Kidney (tissue), 14 donors: ENCODE results near the gene AFDN. TPM values are rescaled to one million over a fixed set of nuclear protein-coding genes. Genes with fewer than 3 reads are reported as not detected.

Source experiments
- DNase-seq, 5 donors: peaks; one replicate each; pipeline ENCODE4 v3.0.0-alpha.2; 2013 to 2020
- FAIRE-seq: peaks from 2 replicates; lab custom pipeline; 2012; peaks lifted over from hg19 to GRCh38; lab: Jason Lieb, UNC
- H3K27ac ChIP-seq, 2 donors: one replicate each; pipeline ENCODE4 v1.7.0; 2013; ENCODE audit warnings: low read depth in 2 of 2, low read length in 2 of 2, inconsistent platforms in 1 of 2
- H3K27me3 ChIP-seq: one replicate; pipeline ENCODE4 v1.7.1; 2013; ENCODE audit warnings: low read length, inconsistent platforms; ENCODE audit not compliant: control insufficient read depth, insufficient read depth
- H3K36me3 ChIP-seq, 3 donors: one replicate each; pipeline versions ENCODE4 v1.7.0 to v1.7.1; 2013; ENCODE audit warnings: low read length in 3 of 3, control low read depth in 1 of 3, inconsistent platforms in 1 of 3; ENCODE audit not compliant: insufficient read depth in 3 of 3, control insufficient read depth in 2 of 3
- H3K4me1 ChIP-seq, 3 donors: one replicate each; pipeline versions ENCODE4 v1.7.0 to v1.7.1; 2013; ENCODE audit warnings: low read length in 3 of 3, inconsistent platforms in 1 of 3, low read depth in 1 of 3; ENCODE audit not compliant: control insufficient read depth in 2 of 3, insufficient read depth in 2 of 3
- H3K4me3 ChIP-seq, 3 donors: one replicate each; pipeline versions ENCODE4 v1.7.0 to v1.8.1; 2013; ENCODE audit warnings: low read length in 3 of 3, control low read depth in 1 of 3, inconsistent platforms in 1 of 3
- H3K9ac ChIP-seq, 3 donors: one replicate each; pipeline versions ENCODE4 v1.7.0 to v1.7.1; 2013; ENCODE audit warnings: low read length in 3 of 3, control low read depth in 1 of 3, inconsistent platforms in 1 of 3
- H3K9me3 ChIP-seq, 3 donors: one replicate each; pipeline versions ENCODE4 v1.7.0 to v1.7.1; 2013; ENCODE audit warnings: low read length in 3 of 3, control low read depth in 1 of 3, inconsistent platforms in 1 of 3; ENCODE audit not compliant: control insufficient read depth in 2 of 3, insufficient read depth in 1 of 3
- intact Hi-C: fragments of 100-400 bp; cut with DNase I; formaldehyde crosslinking; loops from one replicate; pipeline ENCODE4 v1.11.1; 2022
- polyA plus RNA-seq: library from polyadenylated mRNA; stranded (reverse); fragments of 350-450 nt; fragmentation: Illumina TruSeq; extraction: RNeasy Lipid Tissue Mini Kit (QIAGEN cat#74804); gene quantifications from one replicate; pipeline ENCODE4 v1.2.3, GENCODE V29; 2014; ENCODE audit warnings: low read depth, low replicate concordance; ENCODE audit not compliant: insufficient read depth
- total RNA-seq: library from RNA; stranded (reverse); fragmentation: NEBNext Ultra II Directional; extraction: Animal tissue kit (Norgen Biotek cat#: 25700); gene quantifications from one replicate; pipeline ENCODE4 v1.2.1, GENCODE V29; 2021
- TF ChIP-seq, protein P1 (sequence below): IDR thresholded peaks from 3 replicates; pipeline ENCODE4 v1.5.1; 2012; ENCODE audit warnings: mild to moderate bottlenecking, moderate library complexity, borderline replicate concordance; ENCODE audit not compliant: insufficient read depth; ENCODE audit errors: extremely low read depth
- donor health status: control.
- donor health status: control.
- donor health status: control.
- donor health status: control.
- donor health status: control.
- donor health status: DM: yes; HTN: yes; CAD: no.
- donor health status: Normal renal cell carcinoma (clear cell type).

Gene AFDN
- total and polyA plus RNA-seq, 2 donors from 2014 or later, result 21.5 to 175 TPM

DNA sequence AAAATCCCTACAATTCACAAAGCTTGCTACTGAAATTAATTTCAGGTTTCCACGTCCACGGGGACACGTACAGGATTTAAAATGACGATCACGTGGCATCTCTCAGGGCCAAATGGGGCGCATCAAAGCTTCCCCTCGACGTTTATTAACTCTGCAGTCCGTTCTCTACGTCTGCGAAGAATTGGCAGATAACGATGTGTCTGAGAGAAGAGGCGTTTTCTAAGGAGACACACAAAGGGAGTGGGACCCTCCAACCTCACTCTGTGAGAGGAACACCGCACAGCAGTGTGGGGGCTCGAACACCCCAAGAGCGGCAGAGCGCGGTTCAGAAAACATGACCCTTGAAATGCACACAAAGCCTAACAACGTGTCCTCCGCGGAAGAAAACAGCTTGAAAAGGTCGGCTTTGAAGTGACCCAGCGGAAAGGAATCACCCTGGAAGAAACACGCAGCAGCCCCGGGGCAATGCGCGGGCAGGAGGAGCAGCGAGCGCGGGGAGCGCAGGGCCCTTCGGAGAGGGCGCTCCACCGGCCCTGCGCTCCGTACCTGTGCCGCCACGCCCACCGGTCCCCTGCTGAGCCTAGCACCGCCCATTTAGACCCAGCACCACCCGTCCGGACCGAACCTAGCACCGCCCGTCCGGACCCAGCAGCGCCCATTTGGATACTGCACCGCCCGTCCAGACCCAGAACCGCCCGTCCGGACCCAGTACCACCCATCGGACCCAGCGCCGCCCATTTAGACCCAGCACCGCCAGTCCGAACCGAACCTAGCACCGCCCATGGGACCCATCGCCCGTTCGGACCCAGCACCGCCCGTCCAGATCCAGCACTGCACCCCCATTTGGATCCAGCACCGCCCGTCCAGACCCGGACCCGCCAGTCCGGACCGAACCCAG is 1.1 kb upstream of the AFDN start:
- TF ChIP-seq, protein P1, sequence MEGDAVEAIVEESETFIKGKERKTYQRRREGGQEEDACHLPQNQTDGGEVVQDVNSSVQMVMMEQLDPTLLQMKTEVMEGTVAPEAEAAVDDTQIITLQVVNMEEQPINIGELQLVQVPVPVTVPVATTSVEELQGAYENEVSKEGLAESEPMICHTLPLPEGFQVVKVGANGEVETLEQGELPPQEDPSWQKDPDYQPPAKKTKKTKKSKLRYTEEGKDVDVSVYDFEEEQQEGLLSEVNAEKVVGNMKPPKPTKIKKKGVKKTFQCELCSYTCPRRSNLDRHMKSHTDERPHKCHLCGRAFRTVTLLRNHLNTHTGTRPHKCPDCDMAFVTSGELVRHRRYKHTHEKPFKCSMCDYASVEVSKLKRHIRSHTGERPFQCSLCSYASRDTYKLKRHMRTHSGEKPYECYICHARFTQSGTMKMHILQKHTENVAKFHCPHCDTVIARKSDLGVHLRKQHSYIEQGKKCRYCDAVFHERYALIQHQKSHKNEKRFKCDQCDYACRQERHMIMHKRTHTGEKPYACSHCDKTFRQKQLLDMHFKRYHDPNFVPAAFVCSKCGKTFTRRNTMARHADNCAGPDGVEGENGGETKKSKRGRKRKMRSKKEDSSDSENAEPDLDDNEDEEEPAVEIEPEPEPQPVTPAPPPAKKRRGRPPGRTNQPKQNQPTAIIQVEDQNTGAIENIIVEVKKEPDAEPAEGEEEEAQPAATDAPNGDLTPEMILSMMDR, result no peak
- no peaks in the 10 kb centered on the region for H3K36me3 ChIP-seq
- no peaks in the 10 kb centered on the region for H3K9me3 ChIP-seq
- H3K4me1 ChIP-seq, result peaks cover 5 to 13% (median 6%) of the 10 kb centered on the region in 3 donors
- FAIRE-seq, result no peak
- H3K4me3 ChIP-seq, result peak overlapping the region; percentile 53 to 80 (median 70)
- intact Hi-C loops, result no loop called here
- H3K9ac ChIP-seq, result peak overlapping the region in 2 of 3 donors; percentile 38 to 70
- peak overlapping the region; percentile 74 to 78 for H3K27ac ChIP-seq
- DNase-seq, result peak; percentile 68 to 91 (median 83)
- no peaks in the 10 kb centered on the region for H3K27me3 ChIP-seq

DNA sequence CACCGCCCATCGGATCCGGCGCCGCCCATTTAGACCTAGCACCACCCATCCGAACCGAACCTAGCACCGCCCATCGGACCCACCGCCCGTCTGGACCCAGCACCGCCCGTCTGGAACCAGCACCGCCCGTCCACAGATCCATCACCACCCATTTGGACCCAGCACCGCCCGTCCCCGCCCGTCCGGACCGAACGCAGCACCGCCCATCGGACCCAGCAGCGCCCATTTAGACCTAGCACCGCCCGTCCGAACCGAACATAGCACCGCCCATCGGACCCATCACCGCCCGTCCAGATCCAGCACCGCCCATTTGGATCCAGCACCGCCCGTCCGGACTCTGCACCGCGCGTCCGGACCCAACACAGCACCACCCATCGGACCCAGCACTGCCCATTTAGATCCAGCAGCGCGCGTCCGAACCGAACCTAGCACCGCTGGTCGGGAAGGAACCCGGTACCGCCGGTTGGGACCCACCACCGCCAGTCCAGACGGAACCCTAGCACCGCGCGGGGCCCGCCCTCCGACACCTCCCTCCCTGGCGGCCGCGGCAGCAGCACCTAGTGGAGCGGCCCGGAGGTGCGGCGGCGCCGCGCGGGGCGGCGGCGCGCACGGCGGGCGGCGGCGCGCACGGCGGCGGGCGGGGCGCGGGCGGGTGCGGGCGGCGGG is 348 bp upstream of the AFDN start:
- intact Hi-C loops, result no loop called here
- TF ChIP-seq, protein P1, result peak; percentile 36
- H3K27me3 ChIP-seq, result no peaks in the 10 kb centered on the region
- peak overlapping the region; percentile 53 to 80 (median 70) for H3K4me3 ChIP-seq
- DNase-seq, result peak in 4 of 5 donors; percentile 67 to 93 (median 78)
- H3K36me3 ChIP-seq, result no peaks in the 10 kb centered on the region
- no peaks in the 10 kb centered on the region for H3K9me3 ChIP-seq
- peak overlapping the region; percentile 74 to 78 for H3K27ac ChIP-seq
- H3K4me1 ChIP-seq, result peaks cover 5 to 13% (median 6%) of the 10 kb centered on the region in 3 donors
- H3K9ac ChIP-seq, result peak overlapping the region in 2 of 3 donors; percentile 38 to 70
- FAIRE-seq, result no peak

DNA sequence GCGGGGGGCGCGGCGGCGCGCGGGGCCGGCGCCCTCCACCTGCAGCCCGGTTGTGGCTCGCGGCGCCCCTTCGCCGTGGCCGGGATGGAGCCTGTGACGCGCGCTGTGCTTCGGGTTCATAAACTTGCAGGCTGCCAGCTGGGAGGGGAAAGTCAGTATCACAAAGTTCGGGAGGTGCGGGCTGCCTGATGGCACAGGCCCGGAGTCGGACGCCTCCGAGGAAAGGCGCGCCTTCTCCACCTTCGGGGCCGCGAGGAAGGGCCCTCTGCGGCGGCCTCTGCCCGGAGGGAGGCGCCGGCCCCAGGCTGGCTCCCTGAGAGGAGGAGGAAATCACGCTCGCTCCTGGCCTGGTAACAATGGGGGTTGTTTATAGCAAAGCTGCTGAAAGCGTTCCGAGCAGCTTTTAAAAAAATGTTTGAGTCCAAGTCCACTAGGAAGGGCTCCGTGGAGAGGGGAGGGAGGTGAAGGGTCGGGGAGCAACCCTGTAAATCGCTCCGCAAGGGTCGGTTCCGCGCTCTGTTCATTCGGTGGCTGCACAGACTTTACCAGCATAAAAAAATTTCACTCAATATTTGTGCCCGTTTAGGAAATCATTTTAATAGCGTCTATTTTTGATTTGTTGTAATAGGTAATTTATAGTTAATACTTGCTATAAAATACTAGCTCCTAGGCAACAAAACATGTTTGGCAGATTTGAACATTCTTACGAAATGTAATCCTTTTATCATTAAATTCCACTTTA is 1.0 kb downstream of the AFDN start:
- H3K4me1 ChIP-seq, result peaks cover 5 to 13% (median 6%) of the 10 kb centered on the region in 3 donors
- H3K4me3 ChIP-seq, result peak overlapping the region; percentile 68 to 85 (median 81)
- H3K27ac ChIP-seq, result peak overlapping the region; percentile 89
- DNase-seq, result peak; percentile 65 to 83 (median 78)
- intact Hi-C loops, result no loop called here
- TF ChIP-seq, protein P1, result no peak
- no peaks in the 10 kb centered on the region for H3K27me3 ChIP-seq
- H3K9ac ChIP-seq, result peak overlapping the region; percentile 43 to 84 (median 45)
- H3K36me3 ChIP-seq, result no peaks in the 10 kb centered on the region
- H3K9me3 ChIP-seq, result no peaks in the 10 kb centered on the region
- no peak for FAIRE-seq
